GM23338 (cell line): ENCODE data around the gene ROBO1. TPM values are rescaled to one million over a fixed set of nuclear protein-coding genes. Genes with fewer than 3 reads are reported as not detected.

Source experiments
- EZH2phosphoT487 ChIP-seq: fragments of 200-600 bp; sonication (generic); IDR thresholded peaks from one replicate; pipeline ENCODE4 v1.8.1; 2018; ENCODE audit warnings: antibody characterized with exemption; ENCODE audit not compliant: unreplicated experiment
- JUNB ChIP-seq: IDR thresholded peaks from one replicate; pipeline ENCODE4 v1.6.1; 2016; ENCODE audit warnings: antibody characterized with exemption; ENCODE audit not compliant: unreplicated experiment
- NANOG ChIP-seq: IDR thresholded peaks from 2 replicates; pipeline ENCODE4 v1.6.1; 2016; ENCODE audit warnings: antibody characterized with exemption, borderline replicate concordance
- POLR2AphosphoS5 ChIP-seq: IDR thresholded peaks from 2 replicates; pipeline ENCODE4 v1.6.1; 2016; ENCODE audit warnings: antibody characterized with exemption, low read depth
- REST ChIP-seq: IDR thresholded peaks from one replicate; pipeline ENCODE4 v1.6.1; 2018; ENCODE audit warnings: antibody characterized with exemption; ENCODE audit not compliant: unreplicated experiment
- STAT1 ChIP-seq: IDR thresholded peaks from one replicate; pipeline ENCODE4 v1.6.1; 2016; ENCODE audit warnings: antibody characterized with exemption; ENCODE audit not compliant: unreplicated experiment
- ZNF114 ChIP-seq: fragments of 250-450 bp; sonication (Bioruptor Pico); IDR thresholded peaks from 2 replicates; pipeline ENCODE4 v1.5.0; 2020; ENCODE audit warnings: mild to moderate bottlenecking, moderate library complexity
- ZNF331 ChIP-seq: fragments of 250-450 bp; sonication (Bioruptor Pico); IDR thresholded peaks from 2 replicates; pipeline ENCODE4 v1.5.0; 2020; ENCODE audit warnings: low read depth, mild to moderate bottlenecking, moderate library complexity
- ZNF462 ChIP-seq: fragments of 250-450 bp; sonication (Bioruptor Pico); IDR thresholded peaks from 2 replicates; pipeline ENCODE4 v1.5.0; 2020; ENCODE audit warnings: mild to moderate bottlenecking, moderate library complexity
- polyA plus RNA-seq: library from polyadenylated mRNA; unstranded; fragments of >200 nt; fragmentation: Nextera tagmentation; extraction: Ambion mirVana; gene quantifications from 2 replicates; pipeline ENCODE4 v1.2.1, GENCODE V29; 2016
- total RNA-seq: library from RNA; depleted of rRNA; stranded (reverse); fragments of >200 nt; shearing (Covaris generic); gene quantifications from 2 replicates; pipeline ENCODE4 v1.2.3, GENCODE V29; 2014
- TF ChIP-seq, protein P1 (sequence below), 2 experiments: fragments of 200-600 bp in 1 of 2; sonication (generic) in 1 of 2; conservative IDR thresholded peaks; 2 replicates each; pipeline versions ENCODE4 v1.5.1 to v1.6.1; 2016 to 2017; ENCODE audit warnings: antibody characterized with exemption in 2 of 2, low read depth in 2 of 2, mild to moderate bottlenecking in 2 of 2, moderate library complexity in 1 of 2

ROBO1 gene
- total and polyA plus RNA-seq, 2 experiments from 2014 or later: 19.2 to 78.3 TPM

GRCh38 chr3:79477242-79477641 is 290.6 kb downstream of the ROBO1 start (continued):
- no peak for TF ChIP-seq ZNF462 (CRISPR knock-in tag)
- TF ChIP-seq REST: no peak
- no peak for TF ChIP-seq ZNF114 (CRISPR knock-in tag)
- no peak for TF ChIP-seq NANOG
- TF ChIP-seq POLR2AphosphoS5: no peak
- TF ChIP-seq EZH2phosphoT487: no peak
- TF ChIP-seq ZNF331 (CRISPR knock-in tag): no peak
- no peak for TF ChIP-seq JUNB
- TF ChIP-seq STAT1: no peak
- TF ChIP-seq, protein P1, sequence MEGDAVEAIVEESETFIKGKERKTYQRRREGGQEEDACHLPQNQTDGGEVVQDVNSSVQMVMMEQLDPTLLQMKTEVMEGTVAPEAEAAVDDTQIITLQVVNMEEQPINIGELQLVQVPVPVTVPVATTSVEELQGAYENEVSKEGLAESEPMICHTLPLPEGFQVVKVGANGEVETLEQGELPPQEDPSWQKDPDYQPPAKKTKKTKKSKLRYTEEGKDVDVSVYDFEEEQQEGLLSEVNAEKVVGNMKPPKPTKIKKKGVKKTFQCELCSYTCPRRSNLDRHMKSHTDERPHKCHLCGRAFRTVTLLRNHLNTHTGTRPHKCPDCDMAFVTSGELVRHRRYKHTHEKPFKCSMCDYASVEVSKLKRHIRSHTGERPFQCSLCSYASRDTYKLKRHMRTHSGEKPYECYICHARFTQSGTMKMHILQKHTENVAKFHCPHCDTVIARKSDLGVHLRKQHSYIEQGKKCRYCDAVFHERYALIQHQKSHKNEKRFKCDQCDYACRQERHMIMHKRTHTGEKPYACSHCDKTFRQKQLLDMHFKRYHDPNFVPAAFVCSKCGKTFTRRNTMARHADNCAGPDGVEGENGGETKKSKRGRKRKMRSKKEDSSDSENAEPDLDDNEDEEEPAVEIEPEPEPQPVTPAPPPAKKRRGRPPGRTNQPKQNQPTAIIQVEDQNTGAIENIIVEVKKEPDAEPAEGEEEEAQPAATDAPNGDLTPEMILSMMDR (conservative IDR thresholded peaks at IDR 0.05; ENCODE audit: low read depth in 2 of 2): no peak
